Panc1 (cell line): ENCODE results near the gene TRAF3IP3.

ENCODE experiments used
- POLR2AphosphoS5 ChIP-seq: IDR thresholded peaks from 2 replicates; pipeline ENCODE4 v1.6.1; 2012; ENCODE audit warnings: mild to moderate bottlenecking, low read depth, low read length, moderate library complexity
- SIN3A ChIP-seq: IDR thresholded peaks from 2 replicates; pipeline ENCODE4 v1.6.1; 2012; ENCODE audit warnings: low read depth, mild to moderate bottlenecking, low read length, moderate library complexity, borderline replicate concordance; ENCODE audit not compliant: insufficient read depth
- TCF7L2 ChIP-seq: IDR thresholded peaks from 2 replicates; pipeline ENCODE4 v1.6.1; 2011; ENCODE audit warnings: mild to moderate bottlenecking, low read depth, low read length, inconsistent platforms
- TF ChIP-seq, protein P1 (sequence below): fragments of 450-650 bp; IDR thresholded peaks from 2 replicates; pipeline ENCODE4 v1.5.1; 2017; ENCODE audit warnings: mild to moderate bottlenecking
- TF ChIP-seq, protein P2 (sequence below), 2 experiments: IDR thresholded peaks; 2 replicates each; pipeline ENCODE4 v1.6.1; 2011 to 2012; ENCODE audit warnings: low read depth in 2 of 2, control low read depth in 1 of 2, low read length in 1 of 2, mild to moderate bottlenecking in 1 of 2, moderate library complexity in 1 of 2; ENCODE audit not compliant: insufficient read depth in 1 of 2

DNA sequence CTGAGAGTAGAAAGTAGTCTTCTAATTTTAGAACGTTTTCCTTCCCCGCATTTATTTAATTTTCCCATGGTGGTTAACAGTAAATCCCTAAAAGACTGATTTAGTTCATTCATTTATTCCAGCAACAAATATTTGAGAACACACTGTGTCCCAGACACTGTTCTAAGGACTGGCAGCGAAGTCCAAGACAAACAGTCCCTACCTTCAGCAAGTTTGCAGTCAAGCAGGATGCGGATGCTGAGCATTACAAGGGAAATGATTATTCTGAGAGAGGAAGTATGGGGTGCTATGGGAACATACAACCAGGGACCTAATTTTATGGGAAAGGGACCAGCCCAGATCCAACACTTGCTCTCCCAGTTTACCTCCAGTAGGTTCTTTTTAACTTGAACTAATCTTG is 29.7 kb downstream of the TRAF3IP3 start:
- TF ChIP-seq, protein P1, sequence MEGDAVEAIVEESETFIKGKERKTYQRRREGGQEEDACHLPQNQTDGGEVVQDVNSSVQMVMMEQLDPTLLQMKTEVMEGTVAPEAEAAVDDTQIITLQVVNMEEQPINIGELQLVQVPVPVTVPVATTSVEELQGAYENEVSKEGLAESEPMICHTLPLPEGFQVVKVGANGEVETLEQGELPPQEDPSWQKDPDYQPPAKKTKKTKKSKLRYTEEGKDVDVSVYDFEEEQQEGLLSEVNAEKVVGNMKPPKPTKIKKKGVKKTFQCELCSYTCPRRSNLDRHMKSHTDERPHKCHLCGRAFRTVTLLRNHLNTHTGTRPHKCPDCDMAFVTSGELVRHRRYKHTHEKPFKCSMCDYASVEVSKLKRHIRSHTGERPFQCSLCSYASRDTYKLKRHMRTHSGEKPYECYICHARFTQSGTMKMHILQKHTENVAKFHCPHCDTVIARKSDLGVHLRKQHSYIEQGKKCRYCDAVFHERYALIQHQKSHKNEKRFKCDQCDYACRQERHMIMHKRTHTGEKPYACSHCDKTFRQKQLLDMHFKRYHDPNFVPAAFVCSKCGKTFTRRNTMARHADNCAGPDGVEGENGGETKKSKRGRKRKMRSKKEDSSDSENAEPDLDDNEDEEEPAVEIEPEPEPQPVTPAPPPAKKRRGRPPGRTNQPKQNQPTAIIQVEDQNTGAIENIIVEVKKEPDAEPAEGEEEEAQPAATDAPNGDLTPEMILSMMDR = no peak
- TF ChIP-seq POLR2AphosphoS5 (no peak), TCF7L2 (no peak), SIN3A (no peak)
- TF ChIP-seq, protein P2, sequence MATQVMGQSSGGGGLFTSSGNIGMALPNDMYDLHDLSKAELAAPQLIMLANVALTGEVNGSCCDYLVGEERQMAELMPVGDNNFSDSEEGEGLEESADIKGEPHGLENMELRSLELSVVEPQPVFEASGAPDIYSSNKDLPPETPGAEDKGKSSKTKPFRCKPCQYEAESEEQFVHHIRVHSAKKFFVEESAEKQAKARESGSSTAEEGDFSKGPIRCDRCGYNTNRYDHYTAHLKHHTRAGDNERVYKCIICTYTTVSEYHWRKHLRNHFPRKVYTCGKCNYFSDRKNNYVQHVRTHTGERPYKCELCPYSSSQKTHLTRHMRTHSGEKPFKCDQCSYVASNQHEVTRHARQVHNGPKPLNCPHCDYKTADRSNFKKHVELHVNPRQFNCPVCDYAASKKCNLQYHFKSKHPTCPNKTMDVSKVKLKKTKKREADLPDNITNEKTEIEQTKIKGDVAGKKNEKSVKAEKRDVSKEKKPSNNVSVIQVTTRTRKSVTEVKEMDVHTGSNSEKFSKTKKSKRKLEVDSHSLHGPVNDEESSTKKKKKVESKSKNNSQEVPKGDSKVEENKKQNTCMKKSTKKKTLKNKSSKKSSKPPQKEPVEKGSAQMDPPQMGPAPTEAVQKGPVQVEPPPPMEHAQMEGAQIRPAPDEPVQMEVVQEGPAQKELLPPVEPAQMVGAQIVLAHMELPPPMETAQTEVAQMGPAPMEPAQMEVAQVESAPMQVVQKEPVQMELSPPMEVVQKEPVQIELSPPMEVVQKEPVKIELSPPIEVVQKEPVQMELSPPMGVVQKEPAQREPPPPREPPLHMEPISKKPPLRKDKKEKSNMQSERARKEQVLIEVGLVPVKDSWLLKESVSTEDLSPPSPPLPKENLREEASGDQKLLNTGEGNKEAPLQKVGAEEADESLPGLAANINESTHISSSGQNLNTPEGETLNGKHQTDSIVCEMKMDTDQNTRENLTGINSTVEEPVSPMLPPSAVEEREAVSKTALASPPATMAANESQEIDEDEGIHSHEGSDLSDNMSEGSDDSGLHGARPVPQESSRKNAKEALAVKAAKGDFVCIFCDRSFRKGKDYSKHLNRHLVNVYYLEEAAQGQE (IDR thresholded peaks at IDR 0.05; ENCODE audit: insufficient read depth in 1 of 2, low read depth in 2 of 2, low read length in 1 of 2) = no peak
